CD4-positive, alpha-beta T cell treated with Interleukin-2 at 100 ng/mL for 4 hours (primary cell): Measurements from ENCODE around the gene PRRC2B.
A peak's percentile ranks its signal among the peaks of the same experiment; 100 is the strongest.
"Not testable (repeated sequence)": the region's sequence is repeated elsewhere in the genome, so short reads cannot be mapped to it uniquely, and the experiment has no call there.

ENCODE experiments used
- DNase-seq: peaks from one replicate; pipeline ENCODE4 v3.0.0-alpha.2; 2020; ENCODE audit warnings: low spot score

The PRRC2B gene

GRCh38 chr9:131436376-131436775 lies 42.5 kb downstream of the PRRC2B start:
- no peak for DNase-seq

DNA sequence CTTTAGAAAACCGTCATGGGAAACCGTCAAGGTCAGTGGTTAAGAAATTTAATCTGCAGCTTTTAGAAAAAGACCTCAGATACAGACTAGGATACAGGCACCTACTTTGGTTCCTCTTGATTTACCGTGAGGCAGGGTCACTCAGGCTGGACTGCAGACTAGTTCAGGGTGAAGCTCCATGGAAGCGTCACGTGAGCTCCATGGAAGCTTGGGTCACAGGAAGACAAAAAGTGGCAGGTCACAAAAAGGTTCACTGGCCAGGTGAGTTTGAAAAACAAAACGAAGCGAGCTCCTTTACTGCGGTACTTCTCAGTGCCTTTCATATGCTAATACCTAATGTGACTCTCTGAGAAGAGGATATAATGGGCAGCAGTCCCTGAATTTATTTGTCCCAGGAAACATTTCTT lies 43.0 kb downstream of the PRRC2B start:
- DNase-seq, result no peak

DNA sequence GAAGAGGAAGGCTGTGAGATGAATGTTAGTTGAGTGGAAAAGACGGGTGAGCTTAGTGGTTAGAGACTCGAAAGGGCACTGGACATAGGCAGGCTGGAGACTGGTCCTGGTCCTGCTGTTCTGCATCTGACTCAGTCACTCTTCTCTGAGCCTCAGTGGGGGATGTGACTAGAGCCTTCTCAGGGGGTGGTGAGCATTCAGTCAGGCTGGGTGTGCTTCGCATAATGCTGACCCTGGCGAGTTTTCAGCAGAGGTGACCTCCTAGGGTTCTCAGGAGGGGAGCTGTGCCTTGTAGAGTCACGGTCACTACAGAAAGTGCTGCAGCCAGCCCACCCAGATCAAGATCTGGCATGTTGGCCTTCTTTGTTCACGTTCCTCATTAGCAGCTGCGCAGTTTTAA lies 44.3 kb downstream of the PRRC2B start:
- no peak for DNase-seq

DNA sequence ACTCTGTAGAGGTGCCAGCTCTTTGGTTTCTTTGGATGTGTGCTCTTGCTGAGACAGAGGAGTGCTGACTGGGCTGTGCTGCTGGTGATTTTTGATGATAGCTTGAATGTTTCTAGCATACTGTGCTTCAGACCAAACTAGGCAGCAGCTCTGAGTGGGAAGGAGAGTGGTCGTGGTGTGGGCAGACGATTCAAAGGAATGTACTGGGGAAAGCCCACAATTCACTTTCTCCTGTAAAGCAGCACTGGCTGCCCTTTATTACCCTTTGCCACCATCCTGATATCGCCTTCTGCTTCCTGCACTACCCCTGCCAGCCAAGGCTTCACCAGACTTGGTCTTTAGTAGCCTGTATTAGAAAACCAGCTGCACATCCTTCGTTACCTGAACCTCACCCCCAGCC lies 45.3 kb downstream of the PRRC2B start:
- no peak for DNase-seq

DNA sequence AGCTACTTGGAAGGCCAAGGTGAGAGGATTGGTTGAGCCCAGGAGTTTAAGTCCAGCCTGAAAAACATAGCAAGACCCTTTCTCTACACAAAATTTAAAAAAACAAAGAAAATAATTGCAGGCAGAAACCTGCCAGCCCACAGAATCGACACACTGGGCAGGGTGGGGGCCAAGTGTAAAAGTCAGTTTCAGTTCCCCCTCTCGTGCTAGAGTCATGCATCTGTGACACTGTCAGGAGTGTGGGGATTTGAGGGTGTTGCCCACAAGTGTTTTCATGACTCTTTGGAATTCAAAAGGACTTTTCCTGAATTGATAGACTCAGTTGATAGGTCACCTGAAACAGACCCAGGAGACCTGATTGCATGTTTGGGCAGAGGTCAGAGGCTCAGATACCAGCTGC lies 47.6 kb downstream of the PRRC2B start:
- peak; percentile 22 for DNase-seq

- no peak for DNase-seq
Measured at GRCh38 chr9:131442351-131442750, 48.5 kb downstream of the PRRC2B start.

DNA sequence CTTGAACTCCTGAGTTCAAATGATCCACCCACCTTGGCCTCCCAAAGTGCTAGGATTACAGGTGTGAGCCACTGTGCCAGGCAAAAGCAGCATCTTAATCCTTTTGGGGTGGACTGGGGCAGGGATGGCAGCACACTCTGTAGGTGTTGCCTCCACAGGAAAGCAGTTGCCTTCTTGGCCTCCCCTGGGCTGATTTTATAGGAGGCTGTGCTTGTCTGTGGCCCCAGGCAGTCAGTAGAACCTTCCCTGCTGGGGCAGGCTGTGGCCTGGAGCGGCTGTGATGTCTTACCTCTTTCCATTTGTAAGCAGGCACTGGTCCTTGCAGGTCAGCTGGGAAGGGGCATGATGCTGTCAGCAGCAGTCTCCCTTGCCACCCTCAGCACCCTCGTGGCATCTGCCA lies 49.8 kb downstream of the PRRC2B start:
- no peak for DNase-seq

DNA sequence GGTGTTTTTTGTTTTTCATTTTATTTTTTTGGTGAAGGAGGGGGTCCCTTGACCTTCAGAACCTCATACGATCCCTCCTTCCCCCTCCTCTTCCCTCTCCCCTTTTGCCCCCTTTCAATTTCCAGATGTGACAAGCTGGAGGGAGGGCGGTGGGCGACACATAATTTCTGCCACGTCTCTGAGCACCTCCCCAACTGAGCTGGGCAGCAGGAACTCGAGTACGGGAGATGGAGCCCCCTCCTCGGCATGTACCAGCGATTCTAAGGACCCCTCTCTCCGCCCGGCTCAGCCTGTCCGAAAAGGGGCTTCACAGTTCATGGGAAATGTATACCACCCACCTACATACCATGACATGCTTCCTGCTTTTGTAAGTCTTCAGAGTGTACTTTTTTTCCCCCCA lies 52.4 kb downstream of the PRRC2B start:
- no peak for DNase-seq

GRCh38 chr9:131447148-131447547 lies 53.3 kb downstream of the PRRC2B start:
- DNase-seq, result no peak

DNA sequence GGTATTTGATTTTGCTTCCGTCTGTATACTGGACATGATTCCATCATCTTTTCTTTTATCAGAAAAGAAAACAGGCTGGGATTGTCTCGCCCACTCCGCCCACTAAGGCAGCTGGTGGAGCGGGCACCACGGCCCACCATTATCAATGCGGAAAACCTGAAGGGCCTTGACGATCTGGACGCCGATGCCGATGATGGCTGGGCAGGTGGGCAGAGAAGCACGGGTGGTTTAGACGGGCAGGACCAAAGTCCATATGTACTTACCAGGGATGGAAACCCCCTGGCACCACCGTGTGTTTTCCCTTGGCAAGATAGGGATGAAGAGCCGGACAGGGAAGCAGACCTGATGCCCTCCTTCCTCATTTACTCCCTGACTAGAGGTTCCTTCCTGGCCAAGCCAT lies 53.7 kb downstream of the PRRC2B start:
- no peak for DNase-seq

- no peak for DNase-seq
Measured at GRCh38 chr9:131448818-131449217, 54.9 kb downstream of the PRRC2B start.

GRCh38 chr9:131449276-131449675 lies 55.4 kb downstream of the PRRC2B start:
- peak; percentile 2 for DNase-seq

DNA sequence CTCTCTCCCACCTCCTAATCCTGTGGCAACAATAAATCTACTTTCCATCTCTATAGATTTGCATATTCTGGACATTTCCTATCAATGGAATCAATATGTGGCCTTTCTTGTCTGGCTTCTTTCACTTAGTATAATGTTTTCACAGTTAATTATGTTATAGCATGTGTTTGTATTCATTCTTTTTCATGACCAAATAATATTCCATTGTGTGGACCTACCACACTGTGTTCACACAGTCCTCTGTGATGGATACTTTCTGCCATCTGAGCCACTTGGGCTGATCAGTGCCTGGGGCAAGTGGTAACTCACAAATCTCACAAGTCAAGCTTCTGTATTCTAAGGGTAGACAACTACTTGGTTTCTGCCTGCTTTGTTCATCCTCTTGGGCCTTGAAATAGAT lies 60.1 kb downstream of the PRRC2B start:
- no peak for DNase-seq

- DNase-seq, result not testable (repeated sequence)
Measured at GRCh38 chr9:131455655-131456054, 61.8 kb downstream of the PRRC2B start.

- no peak for DNase-seq
Measured at GRCh38 chr9:131457746-131458145, 63.9 kb downstream of the PRRC2B start.

DNA sequence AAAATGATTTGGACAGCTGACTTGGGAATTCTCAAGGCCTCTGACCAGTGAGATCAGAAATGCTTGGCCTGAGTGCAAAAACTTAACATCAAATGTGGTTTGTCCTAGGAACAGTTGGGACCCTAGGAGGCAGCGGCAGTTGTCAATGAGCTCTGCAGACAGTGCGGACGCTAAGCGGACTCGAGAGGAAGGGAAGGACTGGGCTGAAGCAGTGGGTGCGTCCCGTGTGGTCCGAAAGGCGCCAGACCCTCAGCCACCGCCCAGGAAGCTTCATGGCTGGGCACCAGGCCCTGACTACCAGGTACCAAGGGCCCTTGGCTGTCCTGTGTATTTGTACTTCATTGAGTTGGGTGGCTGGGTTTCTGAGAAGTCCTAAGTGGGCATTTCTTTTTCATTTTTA lies 65.2 kb downstream of the PRRC2B start:
- no peak for DNase-seq

- DNase-seq, result no peak
Measured at GRCh38 chr9:131461166-131461565, 67.3 kb downstream of the PRRC2B start.

GRCh38 chr9:131464354-131465000 lies 70.6 kb downstream of the PRRC2B start:
- no peak for DNase-seq

GRCh38 chr9:131465401-131465800 lies 71.5 kb downstream of the PRRC2B start:
- no peak for DNase-seq

DNA sequence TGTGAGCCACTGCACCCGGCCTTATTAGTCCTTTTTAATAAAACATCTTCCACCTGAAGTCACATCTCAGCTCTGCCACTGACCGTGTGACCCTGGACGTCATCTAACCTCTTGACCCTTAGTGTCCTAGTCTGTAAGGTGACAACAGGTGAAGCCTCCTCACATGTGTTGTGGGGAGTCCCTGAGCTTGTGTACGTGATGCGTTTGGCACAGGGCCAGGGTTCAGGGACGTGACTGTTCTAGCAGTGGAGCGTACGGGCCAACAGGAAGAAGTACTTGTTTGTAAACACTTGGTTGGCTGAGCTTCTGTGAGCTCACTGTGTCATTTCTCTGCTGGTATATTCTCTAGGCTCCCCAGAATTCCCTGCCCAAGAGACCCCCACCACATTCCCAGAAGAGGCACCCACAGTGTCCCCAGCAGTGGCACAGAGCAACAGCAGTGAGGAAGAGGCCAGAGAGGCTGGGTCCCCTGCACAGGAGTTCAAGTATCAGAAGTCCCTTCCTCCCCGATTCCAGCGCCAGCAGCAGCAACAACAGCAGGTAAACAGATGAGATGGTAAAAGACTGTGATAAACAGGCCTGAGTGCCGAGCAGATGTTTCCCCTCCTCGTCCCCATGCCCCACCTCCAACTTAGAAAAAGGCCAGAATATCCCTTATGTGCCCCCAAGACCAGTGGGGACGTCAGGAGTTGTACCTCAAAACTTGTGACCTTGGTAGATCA lies 73.5 kb downstream of the PRRC2B start:
- DNase-seq, result no peak

- no peak for DNase-seq
Measured at GRCh38 chr9:131468031-131468430, 74.1 kb downstream of the PRRC2B start.

GRCh38 chr9:131469356-131469755 lies 75.5 kb downstream of the PRRC2B start:
- no peak for DNase-seq

GRCh38 chr9:131469951-131470350 lies 76.1 kb downstream of the PRRC2B start:
- no peak for DNase-seq

GRCh38 chr9:131470581-131470991 lies 76.7 kb downstream of the PRRC2B start:
- DNase-seq, result no peak
